ENCODE measurements around the gene PDGFRB. TPM values are rescaled to one million over a fixed set of nuclear protein-coding genes. Genes with fewer than 3 reads are reported as not detected.

The PDGFRB gene
- total and polyA plus RNA-seq, 4 donors, result 5.2 to 13.1 (median 8.3) TPM

DNA sequence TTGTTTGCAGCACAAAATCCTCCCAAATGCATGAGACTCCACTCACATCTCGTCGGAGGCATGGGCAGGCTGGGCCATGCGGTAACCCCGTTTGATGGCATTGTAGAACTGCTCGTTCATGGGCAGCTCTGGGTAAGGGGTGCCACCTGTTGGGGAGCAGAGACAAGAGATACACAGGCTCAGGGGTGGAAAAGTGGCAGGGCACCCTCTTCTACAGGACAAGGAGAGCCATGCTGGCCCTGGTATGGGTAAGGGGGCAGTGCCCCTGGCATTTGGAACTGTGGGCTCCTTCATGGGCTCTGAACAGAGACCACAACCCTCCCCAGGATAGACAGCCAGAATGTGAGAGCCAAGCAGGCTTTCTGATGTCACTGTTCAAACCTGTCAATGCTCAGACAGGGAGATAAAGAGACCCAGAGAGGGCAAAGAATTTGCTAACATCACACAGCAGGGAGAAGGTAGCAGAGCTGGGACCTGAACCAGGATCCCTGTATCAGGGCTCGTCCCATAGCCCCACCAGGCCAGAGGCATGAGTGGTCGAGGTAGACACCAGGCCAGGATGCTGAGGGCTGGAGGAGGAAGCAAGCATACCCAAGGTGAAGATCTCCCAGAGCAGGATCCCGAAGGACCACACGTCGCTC is 36.1 kb downstream of the PDGFRB start:
- Histone ChIP-seq H3K36me3 (ENCODE audit: control insufficient read depth in 4 of 4, insufficient read depth in 3 of 4, low read depth in 1 of 4, low read length in 3 of 4) (peaks cover 0 to 28% (median 2%) of the 10 kb centered on the region in 4 donors), H3K4me1 (ENCODE audit: control insufficient read depth in 4 of 4, insufficient read depth in 4 of 4, low read length in 3 of 4) (peaks cover 0 to 2% (median 0%) of the 10 kb centered on the region in 4 donors), H3K4me3 (ENCODE audit: low read depth in 1 of 3, low read length in 3 of 3) (no peak overlapping the region), H3K27ac (ENCODE audit: low read depth in 1 of 2, low read length in 2 of 2) (no peak overlapping the region), H3K9me3 (ENCODE audit: control insufficient read depth in 4 of 4, low read length in 3 of 4) (no peaks in the 10 kb centered on the region), H3K9ac (ENCODE audit: low read depth in 1 of 2, low read length in 2 of 2) (no peak overlapping the region), H3K27me3 (ENCODE audit: control insufficient read depth in 4 of 4, insufficient read depth in 4 of 4, low read length in 3 of 4) (no peaks in the 10 kb centered on the region)
- TF ChIP-seq NR2F2 (IDR thresholded peaks at IDR 0.05) (no peak), GABPA (IDR thresholded peaks at IDR 0.05 in 1 of 2, conservative IDR thresholded peaks at IDR 0.05 in 1 of 2) (no peak), YY1 (IDR thresholded peaks at IDR 0.05) (no peak), SP1 (IDR thresholded peaks at IDR 0.05) (no peak), HNF4A (conservative IDR thresholded peaks at IDR 0.05) (no peak), FOXA1 (IDR thresholded peaks at IDR 0.05) (no peak), FOXA2 (IDR thresholded peaks at IDR 0.05) (no peak), EGR1 (IDR thresholded peaks at IDR 0.05; ENCODE audit: low read depth in 2 of 2) (no peak), RXRA (IDR thresholded peaks at IDR 0.05) (no peak), RAD21 (IDR thresholded peaks at IDR 0.05) (no peak), HNF4G (IDR thresholded peaks at IDR 0.05) (no peak), TAF1 (conservative IDR thresholded peaks at IDR 0.05) (no peak), JUND (IDR thresholded peaks at IDR 0.05) (no peak)
- TF ChIP-seq, protein P1, sequence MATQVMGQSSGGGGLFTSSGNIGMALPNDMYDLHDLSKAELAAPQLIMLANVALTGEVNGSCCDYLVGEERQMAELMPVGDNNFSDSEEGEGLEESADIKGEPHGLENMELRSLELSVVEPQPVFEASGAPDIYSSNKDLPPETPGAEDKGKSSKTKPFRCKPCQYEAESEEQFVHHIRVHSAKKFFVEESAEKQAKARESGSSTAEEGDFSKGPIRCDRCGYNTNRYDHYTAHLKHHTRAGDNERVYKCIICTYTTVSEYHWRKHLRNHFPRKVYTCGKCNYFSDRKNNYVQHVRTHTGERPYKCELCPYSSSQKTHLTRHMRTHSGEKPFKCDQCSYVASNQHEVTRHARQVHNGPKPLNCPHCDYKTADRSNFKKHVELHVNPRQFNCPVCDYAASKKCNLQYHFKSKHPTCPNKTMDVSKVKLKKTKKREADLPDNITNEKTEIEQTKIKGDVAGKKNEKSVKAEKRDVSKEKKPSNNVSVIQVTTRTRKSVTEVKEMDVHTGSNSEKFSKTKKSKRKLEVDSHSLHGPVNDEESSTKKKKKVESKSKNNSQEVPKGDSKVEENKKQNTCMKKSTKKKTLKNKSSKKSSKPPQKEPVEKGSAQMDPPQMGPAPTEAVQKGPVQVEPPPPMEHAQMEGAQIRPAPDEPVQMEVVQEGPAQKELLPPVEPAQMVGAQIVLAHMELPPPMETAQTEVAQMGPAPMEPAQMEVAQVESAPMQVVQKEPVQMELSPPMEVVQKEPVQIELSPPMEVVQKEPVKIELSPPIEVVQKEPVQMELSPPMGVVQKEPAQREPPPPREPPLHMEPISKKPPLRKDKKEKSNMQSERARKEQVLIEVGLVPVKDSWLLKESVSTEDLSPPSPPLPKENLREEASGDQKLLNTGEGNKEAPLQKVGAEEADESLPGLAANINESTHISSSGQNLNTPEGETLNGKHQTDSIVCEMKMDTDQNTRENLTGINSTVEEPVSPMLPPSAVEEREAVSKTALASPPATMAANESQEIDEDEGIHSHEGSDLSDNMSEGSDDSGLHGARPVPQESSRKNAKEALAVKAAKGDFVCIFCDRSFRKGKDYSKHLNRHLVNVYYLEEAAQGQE (IDR thresholded peaks at IDR 0.05), result no peak
- TF ChIP-seq, protein P2, sequence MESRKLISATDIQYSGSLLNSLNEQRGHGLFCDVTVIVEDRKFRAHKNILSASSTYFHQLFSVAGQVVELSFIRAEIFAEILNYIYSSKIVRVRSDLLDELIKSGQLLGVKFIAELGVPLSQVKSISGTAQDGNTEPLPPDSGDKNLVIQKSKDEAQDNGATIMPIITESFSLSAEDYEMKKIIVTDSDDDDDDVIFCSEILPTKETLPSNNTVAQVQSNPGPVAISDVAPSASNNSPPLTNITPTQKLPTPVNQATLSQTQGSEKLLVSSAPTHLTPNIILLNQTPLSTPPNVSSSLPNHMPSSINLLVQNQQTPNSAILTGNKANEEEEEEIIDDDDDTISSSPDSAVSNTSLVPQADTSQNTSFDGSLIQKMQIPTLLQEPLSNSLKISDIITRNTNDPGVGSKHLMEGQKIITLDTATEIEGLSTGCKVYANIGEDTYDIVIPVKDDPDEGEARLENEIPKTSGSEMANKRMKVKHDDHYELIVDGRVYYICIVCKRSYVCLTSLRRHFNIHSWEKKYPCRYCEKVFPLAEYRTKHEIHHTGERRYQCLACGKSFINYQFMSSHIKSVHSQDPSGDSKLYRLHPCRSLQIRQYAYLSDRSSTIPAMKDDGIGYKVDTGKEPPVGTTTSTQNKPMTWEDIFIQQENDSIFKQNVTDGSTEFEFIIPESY (IDR thresholded peaks at IDR 0.05), result no peak
- TF ChIP-seq, protein P3, sequence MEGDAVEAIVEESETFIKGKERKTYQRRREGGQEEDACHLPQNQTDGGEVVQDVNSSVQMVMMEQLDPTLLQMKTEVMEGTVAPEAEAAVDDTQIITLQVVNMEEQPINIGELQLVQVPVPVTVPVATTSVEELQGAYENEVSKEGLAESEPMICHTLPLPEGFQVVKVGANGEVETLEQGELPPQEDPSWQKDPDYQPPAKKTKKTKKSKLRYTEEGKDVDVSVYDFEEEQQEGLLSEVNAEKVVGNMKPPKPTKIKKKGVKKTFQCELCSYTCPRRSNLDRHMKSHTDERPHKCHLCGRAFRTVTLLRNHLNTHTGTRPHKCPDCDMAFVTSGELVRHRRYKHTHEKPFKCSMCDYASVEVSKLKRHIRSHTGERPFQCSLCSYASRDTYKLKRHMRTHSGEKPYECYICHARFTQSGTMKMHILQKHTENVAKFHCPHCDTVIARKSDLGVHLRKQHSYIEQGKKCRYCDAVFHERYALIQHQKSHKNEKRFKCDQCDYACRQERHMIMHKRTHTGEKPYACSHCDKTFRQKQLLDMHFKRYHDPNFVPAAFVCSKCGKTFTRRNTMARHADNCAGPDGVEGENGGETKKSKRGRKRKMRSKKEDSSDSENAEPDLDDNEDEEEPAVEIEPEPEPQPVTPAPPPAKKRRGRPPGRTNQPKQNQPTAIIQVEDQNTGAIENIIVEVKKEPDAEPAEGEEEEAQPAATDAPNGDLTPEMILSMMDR (IDR thresholded peaks at IDR 0.05; ENCODE audit: low read depth, low read length, missing input control), result no peak
- TF ChIP-seq, protein P4, sequence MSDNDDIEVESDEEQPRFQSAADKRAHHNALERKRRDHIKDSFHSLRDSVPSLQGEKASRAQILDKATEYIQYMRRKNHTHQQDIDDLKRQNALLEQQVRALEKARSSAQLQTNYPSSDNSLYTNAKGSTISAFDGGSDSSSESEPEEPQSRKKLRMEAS (IDR thresholded peaks at IDR 0.05), result no peak
- TF ChIP-seq, protein P5, sequence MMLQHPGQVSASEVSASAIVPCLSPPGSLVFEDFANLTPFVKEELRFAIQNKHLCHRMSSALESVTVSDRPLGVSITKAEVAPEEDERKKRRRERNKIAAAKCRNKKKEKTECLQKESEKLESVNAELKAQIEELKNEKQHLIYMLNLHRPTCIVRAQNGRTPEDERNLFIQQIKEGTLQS (IDR thresholded peaks at IDR 0.05), result no peak
- DNase-seq (ENCODE audit: low spot score), result no peak
- 89% methylated on average over 10 of the region's 10 CpGs for WGBS
